ENCODE measurements around the gene DPEP3.

Gene DPEP3

GRCh38 chr16:67966549-67967182 is 13.6 kb downstream of the DPEP3 start:
- DNase-seq, result no peak

GRCh38 chr16:67965668-67966548 is 14.4 kb downstream of the DPEP3 start:
- no peak for DNase-seq

- no peak for DNase-seq
These were observed 15.7 kb downstream of the DPEP3 start for GRCh38 chr16:67964477-67965131.

GRCh38 chr16:67963662-67964321 is 16.5 kb downstream of the DPEP3 start:
- DNase-seq, result no peak

GRCh38 chr16:67963292-67963661 is 17.0 kb downstream of the DPEP3 start:
- DNase-seq, result no peak

- DNase-seq, result no peak
These were observed 18.2 kb downstream of the DPEP3 start for GRCh38 chr16:67962135-67962534.

- DNase-seq, result no peak
These were observed 18.7 kb downstream of the DPEP3 start for GRCh38 chr16:67961551-67961957.

GRCh38 chr16:67959536-67960329 is 20.6 kb downstream of the DPEP3 start:
- DNase-seq, result no peak

GRCh38 chr16:67957622-67958021 is 22.7 kb downstream of the DPEP3 start:
- DNase-seq, result no peak

GRCh38 chr16:67954421-67955196 is 25.7 kb downstream of the DPEP3 start:
- DNase-seq, result no peak

- no peak for DNase-seq
These were observed 26.5 kb downstream of the DPEP3 start for GRCh38 chr16:67953641-67954375.

GRCh38 chr16:67951485-67951884 is 28.8 kb downstream of the DPEP3 start:
- no peak for DNase-seq

GRCh38 chr16:67950335-67950843 is 29.9 kb downstream of the DPEP3 start:
- no peak for DNase-seq

GRCh38 chr16:67949645-67950044 is 30.7 kb downstream of the DPEP3 start:
- no peak for DNase-seq

- DNase-seq, result no peak
These were observed 32.3 kb downstream of the DPEP3 start for GRCh38 chr16:67948015-67948414.

- DNase-seq, result no peak
These were observed 33.2 kb downstream of the DPEP3 start for GRCh38 chr16:67946966-67947558.

GRCh38 chr16:67946128-67946569 is 34.1 kb downstream of the DPEP3 start:
- DNase-seq, result no peak

- DNase-seq, result no peak
These were observed 34.8 kb downstream of the DPEP3 start for GRCh38 chr16:67945392-67945933.

GRCh38 chr16:67944690-67945391 is 35.5 kb downstream of the DPEP3 start:
- DNase-seq, result no peak

All from T1000 (cell line).